HCT116 (cell line): ENCODE results near the gene AGAP2. TPM values are rescaled to one million over a fixed set of nuclear protein-coding genes. Genes with fewer than 3 reads are reported as not detected.

Experiments
- ATAC-seq: fragments of 200-7000 bp; cut with Tn5 transposase; 2 replicates; pipeline ENCODE4 v1.9.1; 2020; ENCODE audit warnings: mild to moderate bottlenecking, moderate library complexity
- BruUV-seq: library from RNA; stranded (reverse); fragments of 400-500 nt; replicated peaks from 2 replicates; lab custom pipeline; 2021; lab: Mats Ljungman, UMichigan
- CTCF ChIA-PET: fragments of 300-600 bp; sonication (Branson Sonifier 250); formaldehyde crosslinking; loops from one replicate; lab custom pipeline; 2021; ENCODE audit warnings: antibody characterized with exemption; lab: Charles Lee
- POLR2A ChIA-PET: fragments of 300-600, 350-600 bp; sonication (Branson Sonifier 250); formaldehyde crosslinking; loops from one replicate; lab custom pipeline; 2021; ENCODE audit warnings: antibody characterized with exemption; lab: Charles Lee
- RAD21 ChIA-PET, 2 experiments: fragments of 300-600 bp; sonication (Branson Sonifier 250); formaldehyde crosslinking; loops; one replicate each; lab custom pipeline; 2023; ENCODE audit warnings: low total read pairs in 2 of 2; ENCODE audit not compliant: uncharacterized antibody in 2 of 2, unreplicated experiment in 2 of 2, low non-redundant PET in 1 of 2; lab: Charles Lee
- DNase-seq: peaks from one replicate; pipeline ENCODE4 v3.0.0-alpha.2; 2010; ENCODE audit warnings: low read depth, low spot score
- H2AFZ ChIP-seq: fragments of 200-600 bp; shearing (Covaris generic), sonication (generic); 2 replicates; pipeline ENCODE4 v1.6.1; 2017; ENCODE audit warnings: low read depth, mixed run types, mixed read lengths, antibody characterized with exemption, low read length; ENCODE audit not compliant: poor library complexity, severe bottlenecking
- H3K27ac ChIP-seq: 2 replicates; pipeline ENCODE4 v1.5.1; 2012; ENCODE audit warnings: low read depth, low read length
- H3K27me3 ChIP-seq: fragments of 200-600 bp; sonication (generic); 2 replicates; pipeline ENCODE4 v1.6.1; 2016; ENCODE audit warnings: mixed run types, low read length, mixed read lengths; ENCODE audit not compliant: insufficient read depth
- H3K36me3 ChIP-seq, 2 experiments: fragments of 200-500 bp in 1 of 2; fragments of 200-600 bp in 1 of 2; sonication (Bioruptor generic) in 1 of 2; sonication (generic) in 1 of 2; 2 replicates each; pipeline versions ENCODE4 v1.5.1 to v1.6.1; 2014 to 2016; ENCODE audit warnings: low read length in 2 of 2, inconsistent platforms in 1 of 2, mixed read lengths in 1 of 2, mixed run types in 1 of 2; ENCODE audit not compliant: insufficient read depth in 2 of 2, control insufficient read depth in 1 of 2
- H3K4me1 ChIP-seq, 2 experiments: fragments of 200-600 bp in 1 of 2; sonication (generic) in 1 of 2; 2 replicates each; pipeline versions ENCODE4 v1.5.1 to v1.6.1; 2012 to 2017; ENCODE audit warnings: low read length in 2 of 2, inconsistent platforms in 1 of 2, mild to moderate bottlenecking in 1 of 2, mixed read lengths in 1 of 2, mixed run types in 1 of 2, moderate library complexity in 1 of 2; ENCODE audit not compliant: insufficient read depth in 2 of 2, control insufficient read depth in 1 of 2
- H3K4me2 ChIP-seq: fragments of 200-600 bp; sonication (generic); 2 replicates; pipeline ENCODE4 v1.6.1; 2017; ENCODE audit warnings: mixed run types, low read length, mixed read lengths
- H3K4me3 ChIP-seq, 2 experiments: fragments of 200-600 bp in 1 of 2; sonication (generic) in 1 of 2; replicated peaks in 1 of 2; 2 replicates each; pipeline ENCODE4 v1.5.1; 2011 to 2016; ENCODE audit warnings: low read length in 2 of 2, control low read depth in 1 of 2, low read depth in 1 of 2, mild to moderate bottlenecking in 1 of 2, mixed read lengths in 1 of 2, mixed run types in 1 of 2
- H3K79me2 ChIP-seq: fragments of 200-600 bp; sonication (generic); 2 replicates; pipeline ENCODE4 v1.6.1; 2017; ENCODE audit warnings: mild to moderate bottlenecking, mixed run types, low read length, moderate library complexity, mixed read lengths; ENCODE audit not compliant: insufficient read depth
- H3K9ac ChIP-seq: fragments of 200-600 bp; sonication (generic); 2 replicates; pipeline ENCODE4 v1.6.1; 2016; ENCODE audit warnings: low read length, mixed read lengths
- H3K9me2 ChIP-seq: fragments of 200-600 bp; sonication (generic), shearing (Covaris generic); 2 replicates; pipeline ENCODE4 v1.6.1; 2017; ENCODE audit warnings: mixed run types, mild to moderate bottlenecking, moderate library complexity; ENCODE audit not compliant: insufficient read depth
- H3K9me3 ChIP-seq, 2 experiments: fragments of 200-500 bp in 1 of 2; fragments of 200-600 bp in 1 of 2; sonication (Bioruptor generic) in 1 of 2; sonication (generic) in 1 of 2; 2 replicates each; pipeline ENCODE4 v1.6.1; 2014 to 2017; ENCODE audit warnings: low read length in 2 of 2, mixed read lengths in 2 of 2, inconsistent platforms in 1 of 2, low read depth in 1 of 2, mild to moderate bottlenecking in 1 of 2, mixed run types in 1 of 2, moderate library complexity in 1 of 2; ENCODE audit not compliant: control insufficient read depth in 1 of 2, insufficient read depth in 1 of 2
- H4K20me1 ChIP-seq: fragments of 200-600 bp; sonication (generic), shearing (Covaris generic); 2 replicates; pipeline ENCODE4 v1.6.1; 2017; ENCODE audit warnings: mixed run types, mild to moderate bottlenecking, moderate library complexity; ENCODE audit not compliant: insufficient read depth
- CBX3 ChIP-seq: IDR thresholded peaks from 2 replicates; pipeline ENCODE4 v1.6.1; 2012; ENCODE audit warnings: low read depth
- CTCF ChIP-seq, 3 experiments: fragments of 200-600 bp in 1 of 3; sonication (generic) in 1 of 3; IDR thresholded peaks in 2 of 3; conservative IDR thresholded peaks in 1 of 3; 2 replicates each; pipeline ENCODE4 v1.5.1; 2012 to 2017; ENCODE audit warnings: low read depth in 2 of 3, low read length in 2 of 3, antibody characterized with exemption in 1 of 3, borderline replicate concordance in 1 of 3, control low read depth in 1 of 3, mild to moderate bottlenecking in 1 of 3, mixed read lengths in 1 of 3, mixed run types in 1 of 3, moderate library complexity in 1 of 3; ENCODE audit not compliant: insufficient read depth in 1 of 3
- EGR1 ChIP-seq: IDR thresholded peaks from 2 replicates; pipeline ENCODE4 v1.6.1; 2012; ENCODE audit warnings: low read depth
- ELF1 ChIP-seq: IDR thresholded peaks from 2 replicates; pipeline ENCODE4 v1.6.1; 2012; ENCODE audit warnings: low read depth, borderline replicate concordance
- EZH2phosphoT487 ChIP-seq: fragments of 200-600 bp; IDR thresholded peaks from 2 replicates; pipeline ENCODE4 v1.6.1; 2018; ENCODE audit warnings: antibody characterized with exemption, borderline replicate concordance
- FOSL1 ChIP-seq: IDR thresholded peaks from 2 replicates; pipeline ENCODE4 v1.6.1; 2012; ENCODE audit warnings: low read depth
- JUND ChIP-seq: IDR thresholded peaks from 2 replicates; pipeline ENCODE4 v1.6.1; 2012
- POLR2A ChIP-seq: IDR thresholded peaks from 2 replicates; pipeline ENCODE4 v1.7.0; 2011; ENCODE audit warnings: borderline replicate concordance; ENCODE audit not compliant: insufficient read depth, insufficient read length; ENCODE audit errors: extremely low read depth
- POLR2AphosphoS5 ChIP-seq: IDR thresholded peaks from 2 replicates; pipeline ENCODE4 v1.6.1; 2011; ENCODE audit warnings: mild to moderate bottlenecking, low read depth, low read length, moderate library complexity
- RAD21 ChIP-seq: IDR thresholded peaks from 2 replicates; pipeline ENCODE4 v1.6.1; 2012; ENCODE audit warnings: low read depth, mild to moderate bottlenecking
- SIN3A ChIP-seq: IDR thresholded peaks from 2 replicates; pipeline ENCODE4 v1.6.1; 2012; ENCODE audit warnings: low read depth
- SRF ChIP-seq: IDR thresholded peaks from 2 replicates; pipeline ENCODE4 v1.6.1; 2012; ENCODE audit warnings: low read depth
- TCF7L2 ChIP-seq: IDR thresholded peaks from 2 replicates; pipeline ENCODE4 v1.7.0; 2011; ENCODE audit warnings: borderline replicate concordance, inconsistent platforms; ENCODE audit not compliant: insufficient read depth, insufficient read length; ENCODE audit errors: extremely low read depth
- YY1 ChIP-seq: IDR thresholded peaks from 2 replicates; pipeline ENCODE4 v1.6.1; 2011; ENCODE audit warnings: low read length, low read depth, moderate library complexity, mild to moderate bottlenecking; ENCODE audit not compliant: insufficient replicate concordance; ENCODE audit errors: extremely low read depth
- ZBTB33 ChIP-seq: IDR thresholded peaks from 2 replicates; pipeline ENCODE4 v1.6.1; 2011; ENCODE audit warnings: mild to moderate bottlenecking, low read length, moderate library complexity; ENCODE audit not compliant: insufficient replicate concordance; ENCODE audit errors: extremely low read depth
- ZFX ChIP-seq: fragments of 450-650 bp; IDR thresholded peaks from 2 replicates; pipeline ENCODE4 v1.6.1; 2017
- intact Hi-C: fragments of 100-400 bp; cut with micrococcal nuclease; formaldehyde crosslinking; loops from 2 replicates; pipeline ENCODE4 v1.10.0; 2022
- total RNA-seq: library from RNA; stranded (reverse); gene quantifications from one replicate; pipeline ENCODE4 v1.2.1, GENCODE V29; 2021; ENCODE audit not compliant: unreplicated experiment
- TF ChIP-seq, protein P1 (sequence below): IDR thresholded peaks from 2 replicates; pipeline ENCODE4 v1.6.1; 2012; ENCODE audit warnings: low read depth
- TF ChIP-seq, protein P2 (sequence below): IDR thresholded peaks from 2 replicates; pipeline ENCODE4 v1.6.1; 2012

AGAP2 gene
- total RNA-seq, 1 experiment from 2014 or later, result 15.8 TPM

DNA sequence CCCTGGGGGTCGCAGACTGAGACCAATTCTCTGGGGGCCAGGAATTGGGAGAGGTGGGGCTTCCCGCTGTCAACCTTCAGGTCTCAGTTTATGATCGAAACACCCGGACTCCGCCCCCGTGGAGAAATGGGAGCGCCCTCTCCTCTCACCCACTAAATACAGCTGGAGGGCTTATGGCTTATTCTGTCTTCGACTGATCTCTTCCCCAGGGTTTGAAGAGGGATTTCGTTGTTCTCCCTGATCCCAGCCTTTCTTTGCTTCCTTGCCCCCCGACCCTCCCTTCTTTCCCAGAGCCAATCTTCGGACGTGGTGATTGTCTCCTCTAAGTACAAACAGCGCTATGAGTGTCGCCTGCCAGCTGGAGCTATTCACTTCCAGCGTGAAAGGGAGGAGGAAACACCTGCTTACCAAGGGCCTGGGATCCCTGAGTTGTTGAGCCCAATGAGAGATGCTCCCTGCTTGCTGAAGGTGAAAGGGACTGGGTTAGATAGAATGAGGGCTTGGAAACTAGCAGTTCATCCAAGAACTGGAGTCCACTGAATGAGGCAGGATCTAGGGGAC lies 44.0 kb downstream of the AGAP2 start:
- BruUV-seq, result TSS peak; percentile 72
- Histone ChIP-seq H3K9me2 (no peaks in the 10 kb centered on the region), H3K27ac (no peak overlapping the region; the same call in 1 of the 2 replicates), H3K36me3 (peaks cover 4 to 6% of the 10 kb centered on the region in 2 experiments; a peak in 2 of 4 replicates), H3K4me2 (peak overlapping the region; percentile 92), H4K20me1 (no peaks in the 10 kb centered on the region), H3K4me1 (peaks cover 4 to 10% of the 10 kb centered on the region in 2 experiments; a peak in 3 of 4 replicates), H3K4me3 (peak overlapping the region; percentile 95), H3K9ac (peak overlapping the region; percentile 74), H3K79me2 (0 out of 2 replicates have a peak, but pooled peaks cover 6% of the 10 kb centered on the region), H3K27me3 (no peaks in the 10 kb centered on the region), H3K9me3 (no peaks in the 10 kb centered on the region), H2AFZ (no peak overlapping the region)
- ChIA-PET CTCF (interaction anchor here (2.0 kb wide), 1 partner anchor 31 kb away, joined by 6 read pairs; no protein-coding TSS in a partner anchor), RAD21 (no interaction called here), POLR2A (interaction anchor here (1.2 kb wide), 1 partner anchor 32 kb away, joined by 4 read pairs; no protein-coding TSS in a partner anchor)
- intact Hi-C loops, result loop anchor here (5.0 kb wide), 1 partner anchor 112 kb away; no protein-coding TSS in a partner anchor
- DNase-seq, result no peak
- ATAC-seq, result peak; percentile 7
- TF ChIP-seq CBX3, result no peak
- no peak for TF ChIP-seq EZH2phosphoT487
- no peak for TF ChIP-seq SRF
- TF ChIP-seq, protein P1, sequence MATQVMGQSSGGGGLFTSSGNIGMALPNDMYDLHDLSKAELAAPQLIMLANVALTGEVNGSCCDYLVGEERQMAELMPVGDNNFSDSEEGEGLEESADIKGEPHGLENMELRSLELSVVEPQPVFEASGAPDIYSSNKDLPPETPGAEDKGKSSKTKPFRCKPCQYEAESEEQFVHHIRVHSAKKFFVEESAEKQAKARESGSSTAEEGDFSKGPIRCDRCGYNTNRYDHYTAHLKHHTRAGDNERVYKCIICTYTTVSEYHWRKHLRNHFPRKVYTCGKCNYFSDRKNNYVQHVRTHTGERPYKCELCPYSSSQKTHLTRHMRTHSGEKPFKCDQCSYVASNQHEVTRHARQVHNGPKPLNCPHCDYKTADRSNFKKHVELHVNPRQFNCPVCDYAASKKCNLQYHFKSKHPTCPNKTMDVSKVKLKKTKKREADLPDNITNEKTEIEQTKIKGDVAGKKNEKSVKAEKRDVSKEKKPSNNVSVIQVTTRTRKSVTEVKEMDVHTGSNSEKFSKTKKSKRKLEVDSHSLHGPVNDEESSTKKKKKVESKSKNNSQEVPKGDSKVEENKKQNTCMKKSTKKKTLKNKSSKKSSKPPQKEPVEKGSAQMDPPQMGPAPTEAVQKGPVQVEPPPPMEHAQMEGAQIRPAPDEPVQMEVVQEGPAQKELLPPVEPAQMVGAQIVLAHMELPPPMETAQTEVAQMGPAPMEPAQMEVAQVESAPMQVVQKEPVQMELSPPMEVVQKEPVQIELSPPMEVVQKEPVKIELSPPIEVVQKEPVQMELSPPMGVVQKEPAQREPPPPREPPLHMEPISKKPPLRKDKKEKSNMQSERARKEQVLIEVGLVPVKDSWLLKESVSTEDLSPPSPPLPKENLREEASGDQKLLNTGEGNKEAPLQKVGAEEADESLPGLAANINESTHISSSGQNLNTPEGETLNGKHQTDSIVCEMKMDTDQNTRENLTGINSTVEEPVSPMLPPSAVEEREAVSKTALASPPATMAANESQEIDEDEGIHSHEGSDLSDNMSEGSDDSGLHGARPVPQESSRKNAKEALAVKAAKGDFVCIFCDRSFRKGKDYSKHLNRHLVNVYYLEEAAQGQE, result no peak
- no peak for TF ChIP-seq TCF7L2
- TF ChIP-seq EGR1, result no peak
- no peak for TF ChIP-seq RAD21
- TF ChIP-seq ZFX, result no peak
- TF ChIP-seq YY1, result no peak
- no peak for TF ChIP-seq POLR2AphosphoS5
- TF ChIP-seq POLR2A, result no peak
- TF ChIP-seq FOSL1, result no peak
- TF ChIP-seq CTCF (IDR thresholded peaks at IDR 0.05 in 2 of 3, conservative IDR thresholded peaks at IDR 0.05 in 1 of 3; ENCODE audit: borderline replicate concordance in 1 of 3, insufficient read depth in 1 of 3, low read depth in 2 of 3, low read length in 2 of 3), result no peak
- no peak for TF ChIP-seq ELF1
- TF ChIP-seq JUND, result no peak
- TF ChIP-seq ZBTB33, result no peak
- TF ChIP-seq, protein P2, sequence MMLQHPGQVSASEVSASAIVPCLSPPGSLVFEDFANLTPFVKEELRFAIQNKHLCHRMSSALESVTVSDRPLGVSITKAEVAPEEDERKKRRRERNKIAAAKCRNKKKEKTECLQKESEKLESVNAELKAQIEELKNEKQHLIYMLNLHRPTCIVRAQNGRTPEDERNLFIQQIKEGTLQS, result no peak
- no peak for TF ChIP-seq SIN3A
